Measurements from ENCODE around the gene ATG16L2.

- no peak for TF ChIP-seq EZH2 (IDR thresholded peaks at IDR 0.05; ENCODE audit: borderline replicate concordance, insufficient read depth, low read depth, low read length, poor library complexity, severe bottlenecking)
- no peak for TF ChIP-seq CTCF (IDR thresholded peaks at IDR 0.05)
Measured at GRCh38 chr11:72781063-72781312, 33.2 kb upstream of the ATG16L2 start.
